B cell (primary cell): ENCODE measurements around the gene RPP40.

Experiments
- EZH2 ChIP-seq: IDR thresholded peaks from 2 replicates; pipeline ENCODE4 v1.6.1; 2012; ENCODE audit warnings: borderline replicate concordance, low read depth, mild to moderate bottlenecking, moderate library complexity, low read length; ENCODE audit not compliant: insufficient read depth, poor library complexity, severe bottlenecking
- TF ChIP-seq, protein P1 (sequence below): fragments of 200-600 bp; IDR thresholded peaks from one replicate; pipeline ENCODE4 v1.8.0; 2022; ENCODE audit warnings: antibody characterized with exemption, mild to moderate bottlenecking

DNA sequence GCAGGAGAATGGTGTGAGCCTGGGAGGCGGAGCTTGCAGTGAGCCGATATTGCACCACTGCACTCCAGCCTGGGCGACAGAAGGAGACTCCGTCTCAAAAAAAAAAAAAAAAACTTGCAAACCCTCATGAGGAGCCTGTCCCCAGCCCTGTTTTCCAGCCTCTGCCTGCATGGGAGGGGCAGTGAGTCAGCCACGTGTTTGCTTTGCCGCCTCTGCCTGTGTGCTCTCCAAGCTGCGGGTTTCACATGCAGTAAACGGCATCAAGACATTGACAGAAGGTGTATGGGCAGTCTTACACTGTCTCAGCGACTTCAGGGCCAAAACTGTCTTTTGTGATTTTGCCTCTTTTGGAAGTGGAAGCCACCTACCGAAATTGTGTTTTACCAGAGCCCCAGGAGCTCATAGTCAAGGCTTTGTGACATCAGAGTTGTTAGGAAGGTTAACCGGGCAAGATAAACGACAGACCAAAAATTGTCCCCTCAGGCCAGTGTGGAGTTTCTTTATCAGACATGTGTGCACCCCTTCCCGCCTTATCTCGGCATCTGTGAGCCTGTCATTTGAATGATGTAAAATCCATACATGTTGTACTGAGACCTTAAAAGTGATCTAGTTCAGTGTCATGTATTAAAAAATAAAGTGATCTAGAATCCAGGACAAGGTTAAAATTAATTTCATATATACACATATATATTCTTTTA, 52.9 kb downstream of the RPP40 start:
- TF ChIP-seq, protein P1, sequence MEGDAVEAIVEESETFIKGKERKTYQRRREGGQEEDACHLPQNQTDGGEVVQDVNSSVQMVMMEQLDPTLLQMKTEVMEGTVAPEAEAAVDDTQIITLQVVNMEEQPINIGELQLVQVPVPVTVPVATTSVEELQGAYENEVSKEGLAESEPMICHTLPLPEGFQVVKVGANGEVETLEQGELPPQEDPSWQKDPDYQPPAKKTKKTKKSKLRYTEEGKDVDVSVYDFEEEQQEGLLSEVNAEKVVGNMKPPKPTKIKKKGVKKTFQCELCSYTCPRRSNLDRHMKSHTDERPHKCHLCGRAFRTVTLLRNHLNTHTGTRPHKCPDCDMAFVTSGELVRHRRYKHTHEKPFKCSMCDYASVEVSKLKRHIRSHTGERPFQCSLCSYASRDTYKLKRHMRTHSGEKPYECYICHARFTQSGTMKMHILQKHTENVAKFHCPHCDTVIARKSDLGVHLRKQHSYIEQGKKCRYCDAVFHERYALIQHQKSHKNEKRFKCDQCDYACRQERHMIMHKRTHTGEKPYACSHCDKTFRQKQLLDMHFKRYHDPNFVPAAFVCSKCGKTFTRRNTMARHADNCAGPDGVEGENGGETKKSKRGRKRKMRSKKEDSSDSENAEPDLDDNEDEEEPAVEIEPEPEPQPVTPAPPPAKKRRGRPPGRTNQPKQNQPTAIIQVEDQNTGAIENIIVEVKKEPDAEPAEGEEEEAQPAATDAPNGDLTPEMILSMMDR: no peak
- no peak for TF ChIP-seq EZH2
